SU-DHL-6 (cell line): Measurements from ENCODE around the gene TPO.

Experiments
- H2AFZ ChIP-seq: fragments of 200-600 bp; sonication (generic); 2 replicates; pipeline ENCODE4 v1.6.1; 2014; ENCODE audit warnings: low read depth, mild to moderate bottlenecking, moderate library complexity, mixed read lengths, antibody characterized with exemption, low read length; ENCODE audit not compliant: severe bottlenecking
- H3F3A ChIP-seq: fragments of 200-600 bp; shearing (Covaris generic); 2 replicates; pipeline ENCODE4 v1.6.0; 2016; ENCODE audit warnings: antibody characterized with exemption, mild to moderate bottlenecking; ENCODE audit not compliant: insufficient read depth
- H3K27ac ChIP-seq: fragments of 200-600 bp; sonication (generic); 2 replicates; pipeline ENCODE4 v1.5.1; 2016; ENCODE audit warnings: low read depth, mild to moderate bottlenecking, low read length, moderate library complexity, mixed read lengths
- H3K27me3 ChIP-seq: fragments of 200-600 bp; sonication (generic), shearing (Covaris generic); 2 replicates; pipeline ENCODE4 v1.6.0; 2014; ENCODE audit warnings: mild to moderate bottlenecking, low read length
- H3K36me3 ChIP-seq: fragments of 200-600 bp; sonication (generic); 2 replicates; pipeline ENCODE4 v1.6.1; 2014; ENCODE audit warnings: mild to moderate bottlenecking, low read length, mixed read lengths
- H3K4me2 ChIP-seq: fragments of 300-600, 200-600 bp; shearing (Covaris generic), sonication (generic); 2 replicates; pipeline ENCODE4 v1.6.0; 2014; ENCODE audit warnings: low read length, low read depth, mild to moderate bottlenecking; ENCODE audit not compliant: poor library complexity, severe bottlenecking
- H3K4me3 ChIP-seq: fragments of 200-600 bp; sonication (generic); 2 replicates; pipeline ENCODE4 v1.5.1; 2014; ENCODE audit warnings: antibody characterized with exemption, low read length, mild to moderate bottlenecking, mixed read lengths; ENCODE audit not compliant: insufficient read depth, poor library complexity, severe bottlenecking
- H3K79me2 ChIP-seq: fragments of 200-600 bp; sonication (generic); 2 replicates; pipeline ENCODE4 v1.6.1; 2014; ENCODE audit warnings: mild to moderate bottlenecking, low read length, moderate library complexity; ENCODE audit not compliant: insufficient read depth
- H3K9ac ChIP-seq: fragments of 200-600 bp; sonication (generic); 2 replicates; pipeline ENCODE4 v1.7.0; 2014; ENCODE audit warnings: mild to moderate bottlenecking, low read length
- H3K9me2 ChIP-seq: fragments of 200-600 bp; sonication (generic); replicated peaks from 2 replicates; pipeline ENCODE4 v1.6.1; 2014; ENCODE audit warnings: low read length; ENCODE audit not compliant: insufficient read depth
- H3K9me3 ChIP-seq: fragments of 200-600 bp; sonication (generic); 2 replicates; pipeline ENCODE4 v1.6.1; 2014; ENCODE audit warnings: low read length, mixed read lengths; ENCODE audit not compliant: insufficient read depth
- H4K20me1 ChIP-seq: fragments of 200-600 bp; sonication (generic); 2 replicates; pipeline ENCODE4 v1.6.1; 2014; ENCODE audit warnings: low read depth, mild to moderate bottlenecking, antibody characterized with exemption, low read length, moderate library complexity, mixed read lengths
- EZH2phosphoT487 ChIP-seq: fragments of 200-600 bp; sonication (generic), shearing (Covaris generic); conservative IDR thresholded peaks from 2 replicates; pipeline ENCODE4 v1.6.1; 2018; ENCODE audit warnings: mild to moderate bottlenecking, antibody characterized with exemption, low read length, moderate library complexity, mixed read lengths
- TF ChIP-seq, protein P1 (sequence below): fragments of 200-600 bp; sonication (generic); IDR thresholded peaks from one replicate; pipeline ENCODE4 v1.5.1; 2017; ENCODE audit warnings: antibody characterized with exemption, mild to moderate bottlenecking, low read length, moderate library complexity; ENCODE audit not compliant: insufficient read depth, poor library complexity, severe bottlenecking

Gene TPO

DNA sequence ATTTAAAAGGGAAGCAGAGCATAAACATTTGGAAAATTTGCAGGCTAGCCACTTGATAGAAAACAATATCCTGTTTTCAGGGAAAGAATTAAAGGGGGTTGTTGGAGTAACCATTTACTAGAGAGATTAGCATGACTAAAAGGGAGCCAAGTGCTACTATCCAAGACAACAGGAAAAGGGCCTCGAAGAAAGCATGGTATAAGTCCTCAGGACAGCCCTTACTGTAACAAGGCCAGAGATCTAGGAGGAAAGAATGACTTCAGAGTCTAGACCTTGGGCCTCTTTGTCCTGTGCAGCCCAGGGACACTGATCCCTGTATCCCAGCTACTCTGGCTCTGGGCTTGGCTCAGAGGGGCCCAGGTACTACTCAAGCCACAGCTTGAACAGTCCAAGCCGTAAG is 16.6 kb downstream of the TPO start:
- no peak overlapping the region for H3K4me3 ChIP-seq
- TF ChIP-seq, protein P1, sequence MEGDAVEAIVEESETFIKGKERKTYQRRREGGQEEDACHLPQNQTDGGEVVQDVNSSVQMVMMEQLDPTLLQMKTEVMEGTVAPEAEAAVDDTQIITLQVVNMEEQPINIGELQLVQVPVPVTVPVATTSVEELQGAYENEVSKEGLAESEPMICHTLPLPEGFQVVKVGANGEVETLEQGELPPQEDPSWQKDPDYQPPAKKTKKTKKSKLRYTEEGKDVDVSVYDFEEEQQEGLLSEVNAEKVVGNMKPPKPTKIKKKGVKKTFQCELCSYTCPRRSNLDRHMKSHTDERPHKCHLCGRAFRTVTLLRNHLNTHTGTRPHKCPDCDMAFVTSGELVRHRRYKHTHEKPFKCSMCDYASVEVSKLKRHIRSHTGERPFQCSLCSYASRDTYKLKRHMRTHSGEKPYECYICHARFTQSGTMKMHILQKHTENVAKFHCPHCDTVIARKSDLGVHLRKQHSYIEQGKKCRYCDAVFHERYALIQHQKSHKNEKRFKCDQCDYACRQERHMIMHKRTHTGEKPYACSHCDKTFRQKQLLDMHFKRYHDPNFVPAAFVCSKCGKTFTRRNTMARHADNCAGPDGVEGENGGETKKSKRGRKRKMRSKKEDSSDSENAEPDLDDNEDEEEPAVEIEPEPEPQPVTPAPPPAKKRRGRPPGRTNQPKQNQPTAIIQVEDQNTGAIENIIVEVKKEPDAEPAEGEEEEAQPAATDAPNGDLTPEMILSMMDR, result no peak
- TF ChIP-seq EZH2phosphoT487, result no peak
- no peak overlapping the region for H3K9ac ChIP-seq
- 0 out of 2 replicates have a peak, but pooled peaks cover 4% of the 10 kb centered on the region for H3K9me3 ChIP-seq
- no peaks in the 10 kb centered on the region for H4K20me1 ChIP-seq
- no peak overlapping the region for H2AFZ ChIP-seq
- no peaks in the 10 kb centered on the region for H3K9me2 ChIP-seq
- H3F3A ChIP-seq, result no peaks in the 10 kb centered on the region
- no peaks in the 10 kb centered on the region for H3K36me3 ChIP-seq
- no peak overlapping the region for H3K4me2 ChIP-seq
- no peaks in the 10 kb centered on the region for H3K27me3 ChIP-seq
- H3K27ac ChIP-seq, result no peak overlapping the region
- H3K79me2 ChIP-seq, result no peaks in the 10 kb centered on the region

DNA sequence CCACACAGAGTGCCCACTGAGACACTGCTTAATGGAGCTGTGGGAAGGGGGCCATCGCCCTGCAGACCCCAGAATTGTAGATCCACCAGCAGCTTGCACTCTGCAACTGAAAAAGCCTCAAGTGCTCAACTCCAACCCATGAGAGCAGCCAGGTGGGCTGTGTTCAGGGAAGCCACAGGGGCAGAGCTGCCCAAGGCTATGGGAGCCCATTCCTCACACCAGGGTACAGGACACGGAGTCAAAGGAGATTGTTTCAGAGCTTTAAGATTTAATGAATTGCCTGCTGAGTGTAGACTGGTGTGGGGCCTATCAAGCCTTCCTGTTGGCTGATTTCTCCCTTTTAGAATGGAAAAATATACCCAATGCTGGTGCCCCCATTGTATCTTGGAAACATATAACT is 17.2 kb downstream of the TPO start:
- no peak overlapping the region for H3K27ac ChIP-seq
- H3K9me3 ChIP-seq, result 0 out of 2 replicates have a peak, but pooled peaks cover 4% of the 10 kb centered on the region
- H3K4me3 ChIP-seq, result no peak overlapping the region
- no peaks in the 10 kb centered on the region for H3K36me3 ChIP-seq
- H2AFZ ChIP-seq, result no peak overlapping the region
- H3K9ac ChIP-seq, result no peak overlapping the region
- H4K20me1 ChIP-seq, result no peaks in the 10 kb centered on the region
- H3K4me2 ChIP-seq, result no peak overlapping the region
- no peaks in the 10 kb centered on the region for H3F3A ChIP-seq
- no peaks in the 10 kb centered on the region for H3K79me2 ChIP-seq
- H3K27me3 ChIP-seq, result no peaks in the 10 kb centered on the region
- TF ChIP-seq EZH2phosphoT487, result no peak
- TF ChIP-seq, protein P1, result no peak
- H3K9me2 ChIP-seq, result no peaks in the 10 kb centered on the region

DNA sequence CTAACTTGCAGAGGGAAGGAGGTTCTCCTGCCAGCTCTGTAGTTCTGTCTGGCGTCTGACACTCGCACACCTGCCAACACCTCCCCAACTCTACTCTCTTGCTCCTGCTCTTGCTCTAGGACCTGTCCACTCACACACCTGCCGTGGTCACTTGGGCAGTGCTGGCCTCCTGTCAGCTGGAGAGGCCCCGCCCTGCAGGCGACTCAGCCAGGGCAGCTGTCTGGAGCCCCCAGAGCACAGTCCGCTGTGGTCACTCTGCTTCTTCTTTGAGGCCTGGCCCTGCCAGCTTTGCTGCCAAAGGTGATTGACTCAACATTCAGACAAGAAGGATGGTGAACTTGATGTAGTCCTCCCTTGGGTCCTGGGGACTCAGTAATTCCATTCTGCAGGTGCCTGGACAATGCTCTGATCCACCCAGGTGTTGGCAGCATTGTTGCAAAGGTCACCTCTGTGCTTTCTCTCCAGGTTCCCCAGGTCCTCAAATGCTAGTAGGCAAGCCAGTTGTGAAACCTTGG is 18.7 kb downstream of the TPO start:
- H3K4me3 ChIP-seq, result no peak overlapping the region
- no peak overlapping the region for H3K4me2 ChIP-seq
- H3K79me2 ChIP-seq, result no peaks in the 10 kb centered on the region
- H3K27ac ChIP-seq, result no peak overlapping the region
- H4K20me1 ChIP-seq, result no peaks in the 10 kb centered on the region
- H3K9me2 ChIP-seq, result no peaks in the 10 kb centered on the region
- no peaks in the 10 kb centered on the region for H3K36me3 ChIP-seq
- H3F3A ChIP-seq, result no peaks in the 10 kb centered on the region
- TF ChIP-seq, protein P1, result no peak
- no peak for TF ChIP-seq EZH2phosphoT487
- H3K9ac ChIP-seq, result no peak overlapping the region
- H2AFZ ChIP-seq, result no peak overlapping the region
- no peaks in the 10 kb centered on the region for H3K27me3 ChIP-seq
- 0 out of 2 replicates have a peak, but pooled peaks cover 2% of the 10 kb centered on the region for H3K9me3 ChIP-seq
